Kasumi-1 (cell line): ENCODE data around the gene IPO5.

ENCODE experiments used
- DNase-seq, 2 experiments: peaks; one replicate each; lab custom pipeline; 2025; lab: John Stamatoyannopoulos, UW

IPO5 gene

DNA sequence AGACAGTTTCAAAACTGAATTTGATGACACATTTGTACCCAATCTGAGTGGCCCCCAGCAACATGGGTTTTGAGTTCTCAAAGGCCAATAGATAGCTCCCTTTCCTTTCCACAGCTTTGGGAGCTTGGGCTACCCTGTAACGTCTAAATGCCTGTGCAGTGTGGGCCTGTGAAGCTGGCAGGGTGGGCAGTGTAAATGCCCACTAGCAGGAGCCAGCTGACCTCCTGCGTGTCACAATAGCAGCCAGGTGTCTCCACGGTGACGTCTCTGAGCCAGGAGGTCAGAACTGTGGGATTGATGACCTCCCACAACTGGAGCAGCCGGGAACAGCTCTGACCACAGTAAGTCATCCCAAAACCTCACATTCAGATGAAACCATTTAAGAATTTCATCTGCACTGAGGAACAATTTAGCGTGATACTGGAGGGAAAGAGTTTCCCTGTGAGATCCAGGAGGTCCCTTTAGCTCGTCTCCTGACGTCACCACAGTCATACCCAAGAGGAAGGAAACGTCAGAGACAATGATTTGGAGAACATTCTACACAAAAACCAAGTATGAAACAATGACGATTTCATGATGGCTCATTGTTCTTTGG lies at the start of gene IPO5:
TSS of gene IPO5 (plus strand) at position 300 of the 595 bp plus-strand sequence. CDS start 23,022 bp downstream, outside the sequence.
- DNase-seq, result no peak

DNA sequence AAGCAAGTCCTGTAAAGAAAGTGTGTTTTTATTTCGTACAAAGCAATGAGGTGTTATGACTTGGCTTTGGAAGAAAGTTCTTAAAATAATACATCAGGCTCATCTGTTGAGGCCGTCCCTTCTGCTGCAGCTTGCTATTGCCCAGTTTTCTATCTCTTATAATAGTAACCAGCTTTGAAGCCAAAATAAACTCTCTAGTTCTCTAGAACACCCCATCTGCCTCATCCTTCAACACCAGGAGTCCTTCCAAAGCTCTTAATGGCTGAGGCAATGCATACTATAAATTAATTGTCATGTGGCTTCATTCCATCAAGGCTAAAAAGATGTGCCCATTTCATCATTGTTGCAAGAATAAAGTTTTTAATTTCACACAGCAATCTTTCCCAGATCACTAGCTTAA lies 49.4 kb upstream of the IPO5 start:
- DNase-seq, result no peak

DNA sequence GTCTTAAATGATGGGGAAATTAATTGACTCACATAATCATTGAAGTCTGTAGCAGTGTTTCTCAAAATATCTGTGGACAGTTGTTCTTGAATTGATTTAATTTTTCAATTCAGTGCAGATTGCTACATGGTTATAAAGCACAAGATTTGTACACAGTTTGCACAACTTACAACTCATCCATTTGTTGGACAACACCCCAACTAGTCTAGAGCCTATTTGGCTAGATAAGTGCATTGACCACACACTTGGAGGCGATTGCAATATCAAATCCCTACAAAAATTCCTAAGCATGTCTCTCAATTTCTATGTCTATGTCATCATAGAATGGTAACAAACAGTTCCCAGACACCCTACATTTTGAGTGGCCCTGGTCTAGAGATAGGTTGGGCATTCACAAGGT lies 48.0 kb upstream of the IPO5 start:
- DNase-seq, result no peak

DNA sequence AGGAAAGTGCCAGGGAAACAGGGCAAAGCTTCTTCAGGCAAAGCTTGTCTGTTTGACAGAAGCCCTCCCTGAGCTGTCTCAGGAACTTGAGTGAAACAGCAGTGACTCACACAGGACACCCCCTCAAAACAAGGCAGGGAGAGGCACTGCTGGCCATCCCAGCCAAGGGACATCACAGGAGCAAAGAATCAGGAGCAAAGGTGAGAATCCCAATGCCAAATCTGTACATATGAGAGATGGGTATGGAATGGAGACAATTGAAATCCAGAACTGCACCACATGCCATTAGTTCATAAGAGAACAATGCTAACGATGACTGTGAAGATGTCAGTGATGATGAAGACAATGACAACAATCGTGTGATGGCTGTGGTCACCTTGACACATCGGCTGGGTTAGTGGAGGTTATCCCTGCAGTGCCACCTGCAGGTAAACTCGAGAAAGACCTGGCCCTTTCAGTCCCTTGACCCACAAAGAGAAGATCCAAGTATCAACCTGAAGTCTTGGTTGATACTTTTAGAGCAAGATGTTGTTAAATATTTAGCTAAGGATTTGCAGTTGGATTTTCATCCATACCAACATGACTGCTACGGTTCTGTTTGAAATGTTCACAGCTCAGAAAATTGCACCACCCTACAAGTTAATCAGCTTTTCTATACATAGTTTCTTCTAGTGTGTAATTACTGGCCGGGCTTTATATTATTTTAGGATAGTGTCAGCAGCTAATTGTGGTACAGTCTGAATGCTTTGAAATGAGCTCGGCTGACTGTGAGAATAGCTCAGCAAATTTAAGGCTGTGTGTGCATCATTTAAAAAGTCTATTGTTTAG lies 42.0 kb upstream of the IPO5 start:
- DNase-seq, result no peak

DNA sequence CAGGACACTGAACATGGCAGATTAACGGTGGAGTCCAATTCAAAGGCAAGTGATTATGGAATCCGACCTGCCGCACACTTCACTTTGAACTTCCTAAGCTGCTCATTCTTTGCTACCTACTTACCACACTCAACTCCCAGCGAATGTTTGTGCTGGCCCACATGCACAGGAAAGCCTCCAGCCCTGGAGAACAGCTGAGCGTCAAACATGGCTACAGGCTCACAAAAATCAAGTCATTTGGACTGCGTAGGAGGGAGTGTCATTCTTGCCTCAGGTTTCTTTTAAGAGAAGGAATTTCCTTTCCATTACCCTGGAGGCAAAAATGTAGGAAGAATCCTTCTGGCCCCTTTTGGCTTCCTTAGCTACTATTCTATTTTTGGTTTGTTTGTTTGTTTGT lies 41.3 kb upstream of the IPO5 start:
- no peak for DNase-seq

DNA sequence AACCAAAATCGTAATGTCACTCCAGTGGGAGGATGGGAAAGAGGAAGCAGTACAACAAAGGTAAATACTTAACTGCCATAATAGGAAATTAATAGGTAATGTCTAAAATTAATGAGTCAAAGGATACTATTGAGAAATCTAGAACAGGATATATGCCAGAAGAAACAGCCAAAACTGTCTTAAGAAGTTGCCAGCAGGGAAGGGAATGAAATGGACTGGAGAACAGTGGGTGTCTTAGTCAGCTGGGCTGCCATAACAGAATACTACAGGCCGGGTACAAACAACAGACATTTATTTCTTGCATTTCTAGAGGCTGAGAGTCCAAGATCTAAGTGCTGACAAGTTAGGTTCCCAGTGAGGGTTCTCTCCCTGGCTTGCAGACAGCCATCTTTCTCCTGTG lies 40.3 kb upstream of the IPO5 start:
- DNase-seq, result no peak

DNA sequence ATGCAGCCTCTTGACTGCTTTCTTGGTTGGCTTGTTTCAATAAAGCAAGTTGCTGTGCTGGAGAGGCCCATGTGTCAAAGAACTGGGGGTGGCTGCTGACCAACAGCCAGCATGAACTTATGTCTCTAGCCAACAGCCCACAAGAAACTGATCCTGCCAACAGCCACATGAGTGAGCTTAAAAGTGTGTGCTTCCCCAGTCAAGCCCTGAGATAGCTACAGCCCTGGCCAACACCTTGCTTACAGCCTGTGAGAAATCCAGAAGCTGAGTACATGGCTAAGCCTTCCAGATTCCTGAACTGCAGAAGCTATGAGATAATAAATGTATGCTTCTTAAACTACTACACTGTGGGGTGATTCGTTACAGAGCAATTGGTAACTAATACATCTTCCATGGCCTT lies 38.9 kb upstream of the IPO5 start:
- DNase-seq, result no peak

DNA sequence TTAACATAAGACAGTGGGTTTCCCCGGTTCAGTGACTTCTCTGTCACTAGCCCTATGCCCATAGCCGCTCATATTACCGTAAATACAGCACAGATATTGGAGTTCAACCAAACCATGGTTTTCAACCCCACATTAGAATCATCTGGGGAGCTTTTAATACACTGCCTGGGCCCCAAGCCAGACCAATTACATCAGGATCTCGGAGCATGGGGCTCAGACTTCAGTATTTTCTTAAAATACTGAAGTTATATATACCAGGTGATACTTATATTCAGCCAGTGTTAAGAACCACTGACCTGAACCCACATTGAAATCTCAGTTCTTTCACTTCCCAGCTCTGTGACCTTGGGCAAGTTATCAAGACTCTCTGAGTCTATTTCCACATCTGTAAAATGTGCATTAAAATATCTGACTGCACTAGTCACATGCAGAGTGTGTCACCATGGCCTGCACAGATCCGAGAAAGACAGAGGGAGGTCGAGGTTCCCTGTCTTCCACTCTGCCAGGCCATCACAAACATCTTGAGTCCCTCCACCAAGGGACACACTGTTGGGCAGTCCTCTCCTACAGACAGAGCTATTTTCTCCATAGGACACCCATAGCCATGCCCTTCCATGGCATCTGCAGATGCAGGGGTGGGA lies 32.2 kb upstream of the IPO5 start:
- DNase-seq, result no peak

DNA sequence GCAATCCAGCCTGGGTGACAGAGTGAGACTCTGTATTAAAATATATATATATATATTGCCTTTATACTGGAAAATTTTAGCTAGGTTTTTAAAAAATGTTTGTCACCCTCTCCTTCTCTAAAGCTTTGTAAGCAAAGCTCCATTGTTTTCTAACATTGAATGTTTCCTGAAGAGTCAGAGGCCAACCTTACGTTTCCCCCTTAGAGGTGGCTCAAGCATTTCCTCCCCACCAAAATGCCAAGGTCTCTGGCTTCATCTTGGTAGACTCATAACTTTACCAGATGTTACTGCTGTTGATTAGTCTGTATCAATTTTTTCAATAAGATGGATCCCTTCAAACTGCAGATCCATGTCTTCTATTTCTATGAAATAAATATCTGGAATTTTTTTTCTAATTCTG lies 25.2 kb upstream of the IPO5 start:
- no peak for DNase-seq

DNA sequence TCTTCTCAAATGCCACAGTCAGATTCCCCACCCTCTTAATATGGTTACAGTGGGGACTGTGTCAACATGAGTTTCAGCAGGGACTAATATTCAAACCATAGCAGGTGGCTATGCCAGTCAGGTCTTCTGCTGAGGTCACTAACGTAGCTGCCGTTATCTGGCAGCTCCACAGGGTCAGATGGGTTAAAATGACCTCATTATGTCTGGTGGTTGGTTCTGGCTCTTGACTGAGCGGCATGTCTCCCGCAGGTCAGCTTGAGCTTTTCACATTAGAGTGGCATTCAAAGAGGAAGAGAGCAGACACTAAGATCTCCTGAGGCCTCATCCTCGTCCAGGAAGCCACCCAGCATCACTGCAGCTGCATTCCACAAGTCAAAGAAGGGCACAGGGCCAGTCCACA lies 21.4 kb upstream of the IPO5 start:
- no peak for DNase-seq

DNA sequence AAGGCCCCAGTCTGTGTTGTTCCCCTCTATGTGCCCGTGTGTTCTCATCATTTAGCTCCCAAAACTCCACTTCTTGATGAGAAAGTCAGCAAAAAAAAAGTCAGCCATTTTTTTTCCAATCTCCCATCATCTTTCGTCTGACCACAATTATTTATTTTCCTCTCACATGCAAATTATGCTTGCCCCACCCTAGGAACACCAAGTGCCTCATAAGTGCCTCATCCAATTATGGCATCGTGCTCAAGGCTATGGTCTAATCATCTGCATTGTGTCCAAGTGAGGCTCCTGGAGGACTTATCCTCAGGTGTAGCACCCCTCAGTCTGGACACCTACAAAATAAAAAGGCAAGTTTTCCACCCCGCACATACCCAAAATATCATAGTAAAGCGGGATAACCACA lies 20.8 kb upstream of the IPO5 start:
- DNase-seq, result no peak

DNA sequence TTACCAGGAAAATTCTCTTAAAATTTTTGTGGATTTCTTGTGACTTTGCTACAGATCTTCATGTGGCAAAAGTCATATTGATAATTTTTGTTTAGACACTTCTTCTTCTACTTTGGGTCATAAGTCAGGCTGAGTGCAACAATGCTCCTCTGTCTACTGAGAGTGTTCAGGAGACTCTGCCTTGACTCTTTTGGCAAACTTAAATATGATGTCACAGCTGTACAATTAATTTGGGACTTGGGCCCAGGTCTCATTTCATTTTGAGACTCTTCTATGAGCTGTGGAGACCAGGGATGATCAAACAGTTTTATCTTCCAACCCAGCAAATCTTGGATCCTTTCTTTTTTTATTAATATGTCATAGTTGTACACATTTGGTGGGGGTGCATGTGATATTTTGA lies 19.7 kb upstream of the IPO5 start:
- DNase-seq, result no peak

DNA sequence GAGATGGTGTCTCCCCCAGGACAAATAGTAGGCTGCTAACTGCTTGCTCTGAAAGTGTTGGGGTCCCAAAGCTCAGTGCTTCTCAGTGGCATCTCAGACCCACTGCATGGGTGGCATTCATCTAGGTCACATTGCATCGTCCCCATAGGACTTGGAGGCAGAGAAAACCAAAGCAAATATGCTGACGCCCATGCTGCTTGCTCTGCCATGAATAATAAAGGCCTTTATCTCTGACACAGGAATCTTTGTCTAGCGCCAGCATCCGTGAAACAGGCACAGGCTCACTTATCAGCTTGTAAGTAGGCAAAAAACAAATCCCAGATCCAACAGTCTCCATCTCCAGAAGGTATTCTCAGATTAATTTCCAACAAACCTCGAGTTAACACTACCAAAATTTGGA lies 18.9 kb upstream of the IPO5 start:
- no peak for DNase-seq

DNA sequence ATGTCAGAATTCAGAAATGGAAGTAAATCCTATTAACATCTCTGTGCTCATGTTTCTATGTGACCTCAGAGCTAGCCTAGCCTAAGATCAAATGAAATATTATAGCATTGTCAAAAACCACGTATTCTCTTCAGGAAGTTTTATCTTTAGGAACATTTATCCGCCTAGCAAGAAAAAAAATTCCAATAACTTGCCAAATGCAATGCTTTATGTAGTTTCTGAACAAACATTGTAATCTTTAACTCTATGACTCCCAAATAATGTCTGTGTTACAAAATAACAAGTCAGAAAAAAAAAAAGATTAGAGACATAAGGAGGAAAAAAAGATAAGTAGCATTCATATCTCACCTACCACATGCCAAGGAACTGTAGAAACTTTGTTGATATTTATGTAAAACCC lies 18.4 kb upstream of the IPO5 start:
- DNase-seq, result no peak

DNA sequence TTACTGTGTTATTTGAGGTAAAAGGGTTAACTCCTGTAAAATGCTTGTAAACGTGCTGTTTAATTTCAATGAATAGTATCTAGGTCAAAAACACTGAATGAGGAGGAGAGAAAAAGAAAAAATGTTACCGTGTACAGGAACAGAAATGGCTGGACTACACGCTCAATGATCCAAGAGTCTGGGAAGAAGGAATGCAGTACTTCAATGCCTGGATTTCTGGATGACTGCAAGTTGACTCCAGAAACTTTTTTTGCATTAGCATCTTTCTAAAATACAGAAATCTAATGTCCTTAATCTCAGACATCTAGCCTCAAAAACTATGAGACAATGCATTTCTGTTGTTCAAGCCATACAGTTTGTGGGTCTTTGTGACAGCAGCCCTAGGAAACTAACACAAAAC lies 17.4 kb upstream of the IPO5 start:
- no peak for DNase-seq

DNA sequence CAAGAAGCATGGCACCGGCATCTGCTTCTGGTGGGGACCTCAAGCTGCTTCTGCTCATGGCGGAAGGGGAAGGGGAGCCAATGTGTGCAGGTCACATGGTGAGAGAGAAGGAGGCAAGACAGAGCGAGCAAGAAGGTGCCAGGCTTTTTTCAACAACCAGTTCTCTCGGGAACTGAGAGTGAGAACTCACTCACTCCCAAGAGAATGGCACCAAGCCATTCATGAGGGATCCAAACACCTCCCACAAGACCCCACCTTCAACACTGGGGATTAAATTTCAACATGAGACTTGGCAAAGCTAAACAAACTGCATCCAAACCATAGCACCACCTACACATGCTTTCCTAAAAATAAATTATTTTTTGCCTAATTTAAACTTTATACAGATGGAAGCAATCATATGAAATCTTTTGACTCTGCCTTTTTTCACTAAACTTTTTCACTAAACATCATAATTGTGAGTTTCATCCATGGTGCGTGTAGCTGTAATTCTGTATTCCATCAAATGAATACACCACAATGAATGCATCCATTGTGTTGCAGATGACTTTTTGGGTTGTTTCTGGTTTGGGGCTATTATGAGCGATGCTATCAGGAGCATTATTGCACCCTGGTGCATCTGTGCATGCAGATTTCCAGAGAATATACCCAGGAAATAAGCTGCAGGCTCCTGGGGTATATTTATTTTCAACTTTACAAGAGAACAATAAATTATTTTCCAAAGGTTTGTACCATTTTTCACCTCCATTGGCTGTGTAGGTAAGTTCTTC lies 14.6 kb upstream of the IPO5 start:
- DNase-seq, result no peak

DNA sequence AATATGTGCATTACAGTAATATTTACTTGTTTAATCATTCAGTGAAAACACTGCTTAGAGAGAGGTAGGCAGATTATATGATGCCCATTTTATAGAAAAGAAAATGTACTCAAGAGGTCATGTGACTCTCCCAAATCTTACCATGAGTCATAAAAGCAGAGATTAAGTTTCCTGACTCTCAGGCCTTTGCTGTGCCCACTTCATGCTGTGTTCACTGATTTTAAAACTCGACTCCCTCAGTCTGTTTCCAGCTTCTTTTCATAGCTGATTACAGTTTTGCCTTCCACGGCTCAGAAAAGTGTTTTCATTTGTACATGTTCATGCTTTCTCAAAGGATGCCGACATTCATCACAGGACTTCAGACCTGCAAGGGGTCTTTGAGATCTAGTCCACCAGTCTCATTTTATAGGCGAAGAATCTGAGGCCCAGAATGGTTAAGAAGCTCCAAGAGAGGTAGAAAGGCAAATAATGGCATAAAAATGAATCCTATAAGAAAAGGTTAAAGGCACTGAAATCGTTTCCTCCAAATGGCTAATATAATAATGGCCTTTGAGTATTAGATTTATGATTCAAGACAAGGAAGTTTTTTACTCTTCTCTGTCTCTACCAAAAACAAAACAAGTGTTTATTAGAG lies 9.0 kb upstream of the IPO5 start:
- no peak for DNase-seq

DNA sequence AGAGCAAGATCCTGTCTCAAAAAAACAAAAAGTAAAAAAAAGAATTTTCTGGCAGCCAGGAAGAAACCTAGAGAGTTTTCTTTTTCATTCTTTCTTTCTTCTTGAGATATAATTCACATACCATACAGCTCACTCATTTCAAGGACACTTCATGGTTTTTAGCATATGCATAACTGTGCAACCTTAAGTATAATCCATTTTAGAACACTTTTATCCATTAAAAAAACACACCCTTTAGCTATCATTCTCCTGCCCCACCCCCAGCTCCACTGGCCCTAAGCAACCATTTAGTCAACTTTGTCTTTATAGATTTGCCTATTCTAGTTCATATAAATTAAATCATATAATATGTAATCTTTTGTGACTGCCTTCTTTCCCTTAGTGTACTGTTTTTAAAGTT lies 8.1 kb upstream of the IPO5 start:
- DNase-seq, result no peak

DNA sequence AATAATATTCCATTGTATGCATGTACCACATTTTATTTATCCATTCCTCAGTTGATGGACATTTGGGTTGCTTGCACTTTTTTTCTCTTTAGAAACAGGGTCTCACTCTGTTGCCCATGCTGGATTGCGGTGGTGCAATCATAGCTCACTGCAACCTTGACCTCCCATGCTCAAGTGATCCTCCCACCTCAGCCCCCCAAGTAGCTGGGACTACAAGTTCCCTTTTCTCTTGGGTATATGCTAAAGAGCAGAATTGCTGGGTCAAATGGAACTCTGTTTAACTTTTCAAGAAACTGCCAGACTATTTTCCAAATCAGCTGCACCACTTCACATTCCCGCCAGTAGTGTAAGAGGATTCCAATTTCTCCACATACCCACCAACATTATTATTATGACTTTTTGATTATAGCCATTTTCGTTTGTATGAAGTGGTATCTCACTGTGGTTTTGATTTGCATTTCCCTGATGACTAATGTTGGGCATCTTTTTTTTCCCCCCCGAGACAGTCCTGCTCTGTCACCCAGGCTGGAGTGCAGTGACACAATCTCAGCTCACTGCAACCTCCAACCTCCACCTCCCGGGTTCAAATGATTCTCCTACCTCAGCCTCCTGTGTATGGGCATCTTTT lies 7.6 kb upstream of the IPO5 start:
- DNase-seq, result no peak

DNA sequence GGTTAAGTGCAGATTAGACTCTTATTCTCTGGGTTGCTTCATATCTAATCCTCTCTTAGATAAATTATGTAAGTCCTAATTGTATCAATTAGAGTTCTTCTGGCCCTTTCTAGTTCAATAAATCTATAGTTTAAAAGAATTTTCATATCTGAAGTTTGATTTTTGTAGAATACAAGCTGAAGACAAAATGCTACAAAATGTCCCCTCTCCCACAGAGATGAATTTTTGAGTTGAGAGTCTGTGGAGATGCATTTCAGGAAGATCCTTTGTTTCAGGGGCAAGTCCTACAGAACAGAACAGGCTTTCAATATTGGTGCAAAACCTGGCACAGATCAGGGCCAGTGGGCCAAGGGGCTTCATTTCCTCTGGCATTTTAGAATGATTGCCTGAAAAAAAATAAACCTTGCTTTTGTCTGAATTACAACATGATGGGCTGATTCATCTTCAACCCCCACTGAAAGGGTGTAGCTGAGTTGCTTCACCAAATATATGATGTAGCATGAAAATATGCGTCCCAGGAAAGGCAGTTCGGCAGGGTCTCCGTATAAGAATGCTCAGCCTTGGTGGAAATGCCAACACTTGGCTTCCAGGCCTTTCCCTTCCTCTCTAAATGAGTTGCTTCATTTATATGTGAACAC lies 6.4 kb upstream of the IPO5 start:
- DNase-seq, result no peak

DNA sequence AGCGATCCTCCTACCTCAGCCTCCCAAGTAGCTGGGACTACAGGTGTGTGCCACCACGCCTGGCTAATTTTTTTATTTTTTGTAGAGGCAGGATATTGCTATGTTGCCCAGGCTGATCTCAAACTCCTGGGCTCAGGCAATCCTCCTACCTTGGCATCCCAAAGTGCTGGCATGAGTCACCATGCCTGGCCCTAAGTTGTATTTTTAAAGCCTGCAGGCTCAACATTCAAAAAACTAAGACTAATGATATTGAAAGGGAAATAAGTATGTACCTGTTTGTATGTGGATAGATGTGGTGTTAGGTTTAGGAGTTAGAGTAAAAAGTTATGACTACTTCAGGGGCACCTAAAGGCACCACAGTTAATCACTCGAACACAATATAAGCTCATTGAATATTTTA lies 5.4 kb upstream of the IPO5 start:
- no peak for DNase-seq
